ENCODE data around the gene SPATA24. TPM values are rescaled to one million over a fixed set of nuclear protein-coding genes. Genes with fewer than 3 reads are reported as not detected.

SPATA24 gene
- polyA plus RNA-seq, 1 donor from 2014 or later: 6.7 TPM

DNA sequence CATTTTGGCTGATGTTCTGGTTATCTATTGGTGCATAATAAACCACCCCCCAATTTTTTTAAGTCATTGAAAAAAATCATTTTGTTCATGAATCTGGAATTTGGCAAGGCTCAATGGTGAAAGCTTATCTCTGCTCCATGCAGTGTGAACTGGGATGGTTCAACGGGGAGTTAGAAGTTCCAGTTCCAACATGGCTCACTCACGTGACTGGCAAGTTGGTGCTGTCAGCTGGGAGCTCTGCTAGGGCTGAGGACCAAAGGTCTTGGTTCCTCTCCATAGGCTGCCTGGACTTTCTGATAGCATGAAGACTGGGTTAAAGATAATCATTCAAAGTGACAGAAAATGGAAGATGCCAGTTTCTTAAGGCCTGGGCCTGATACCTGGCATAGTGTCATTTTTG is 3.1 kb upstream of the SPATA24 start:
- Histone ChIP-seq H3K4me3 (ENCODE audit: low read length) (no peak overlapping the region), H3K9ac (ENCODE audit: low read length) (no peak overlapping the region), H3K9me3 (ENCODE audit: low read length) (no peaks in the 10 kb centered on the region), H3K4me2 (ENCODE audit: low read length) (no peak overlapping the region), H3K27ac (ENCODE audit: low read length) (no peak overlapping the region), H3K79me2 (replicated peaks; ENCODE audit: insufficient read depth, low read length) (no peaks in the 10 kb centered on the region), H3K27me3 (ENCODE audit: insufficient read depth, low read depth, low read length) (no peaks in the 10 kb centered on the region), H3K36me3 (ENCODE audit: insufficient read depth, low read length) (no peaks in the 10 kb centered on the region), H4K20me1 (ENCODE audit: insufficient read depth) (no peaks in the 10 kb centered on the region), H3K9me2 (ENCODE audit: insufficient read depth, low read length) (no peaks in the 10 kb centered on the region), H3F3A (ENCODE audit: insufficient read depth, low read length, poor library complexity, severe bottlenecking) (no peaks in the 10 kb centered on the region), H2AFZ (ENCODE audit: low read depth, low read length) (no peak overlapping the region)
- no peak for TF ChIP-seq MXI1 (conservative IDR thresholded peaks at IDR 0.05; ENCODE audit: poor library complexity, severe bottlenecking)
- TF ChIP-seq, protein P1, sequence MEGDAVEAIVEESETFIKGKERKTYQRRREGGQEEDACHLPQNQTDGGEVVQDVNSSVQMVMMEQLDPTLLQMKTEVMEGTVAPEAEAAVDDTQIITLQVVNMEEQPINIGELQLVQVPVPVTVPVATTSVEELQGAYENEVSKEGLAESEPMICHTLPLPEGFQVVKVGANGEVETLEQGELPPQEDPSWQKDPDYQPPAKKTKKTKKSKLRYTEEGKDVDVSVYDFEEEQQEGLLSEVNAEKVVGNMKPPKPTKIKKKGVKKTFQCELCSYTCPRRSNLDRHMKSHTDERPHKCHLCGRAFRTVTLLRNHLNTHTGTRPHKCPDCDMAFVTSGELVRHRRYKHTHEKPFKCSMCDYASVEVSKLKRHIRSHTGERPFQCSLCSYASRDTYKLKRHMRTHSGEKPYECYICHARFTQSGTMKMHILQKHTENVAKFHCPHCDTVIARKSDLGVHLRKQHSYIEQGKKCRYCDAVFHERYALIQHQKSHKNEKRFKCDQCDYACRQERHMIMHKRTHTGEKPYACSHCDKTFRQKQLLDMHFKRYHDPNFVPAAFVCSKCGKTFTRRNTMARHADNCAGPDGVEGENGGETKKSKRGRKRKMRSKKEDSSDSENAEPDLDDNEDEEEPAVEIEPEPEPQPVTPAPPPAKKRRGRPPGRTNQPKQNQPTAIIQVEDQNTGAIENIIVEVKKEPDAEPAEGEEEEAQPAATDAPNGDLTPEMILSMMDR (IDR thresholded peaks at IDR 0.05; ENCODE audit: poor library complexity, severe bottlenecking): no peak
- TF ChIP-seq, protein P2, sequence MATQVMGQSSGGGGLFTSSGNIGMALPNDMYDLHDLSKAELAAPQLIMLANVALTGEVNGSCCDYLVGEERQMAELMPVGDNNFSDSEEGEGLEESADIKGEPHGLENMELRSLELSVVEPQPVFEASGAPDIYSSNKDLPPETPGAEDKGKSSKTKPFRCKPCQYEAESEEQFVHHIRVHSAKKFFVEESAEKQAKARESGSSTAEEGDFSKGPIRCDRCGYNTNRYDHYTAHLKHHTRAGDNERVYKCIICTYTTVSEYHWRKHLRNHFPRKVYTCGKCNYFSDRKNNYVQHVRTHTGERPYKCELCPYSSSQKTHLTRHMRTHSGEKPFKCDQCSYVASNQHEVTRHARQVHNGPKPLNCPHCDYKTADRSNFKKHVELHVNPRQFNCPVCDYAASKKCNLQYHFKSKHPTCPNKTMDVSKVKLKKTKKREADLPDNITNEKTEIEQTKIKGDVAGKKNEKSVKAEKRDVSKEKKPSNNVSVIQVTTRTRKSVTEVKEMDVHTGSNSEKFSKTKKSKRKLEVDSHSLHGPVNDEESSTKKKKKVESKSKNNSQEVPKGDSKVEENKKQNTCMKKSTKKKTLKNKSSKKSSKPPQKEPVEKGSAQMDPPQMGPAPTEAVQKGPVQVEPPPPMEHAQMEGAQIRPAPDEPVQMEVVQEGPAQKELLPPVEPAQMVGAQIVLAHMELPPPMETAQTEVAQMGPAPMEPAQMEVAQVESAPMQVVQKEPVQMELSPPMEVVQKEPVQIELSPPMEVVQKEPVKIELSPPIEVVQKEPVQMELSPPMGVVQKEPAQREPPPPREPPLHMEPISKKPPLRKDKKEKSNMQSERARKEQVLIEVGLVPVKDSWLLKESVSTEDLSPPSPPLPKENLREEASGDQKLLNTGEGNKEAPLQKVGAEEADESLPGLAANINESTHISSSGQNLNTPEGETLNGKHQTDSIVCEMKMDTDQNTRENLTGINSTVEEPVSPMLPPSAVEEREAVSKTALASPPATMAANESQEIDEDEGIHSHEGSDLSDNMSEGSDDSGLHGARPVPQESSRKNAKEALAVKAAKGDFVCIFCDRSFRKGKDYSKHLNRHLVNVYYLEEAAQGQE (IDR thresholded peaks at IDR 0.05; ENCODE audit: borderline replicate concordance): no peak
- no peak for TF ChIP-seq TAF1 (IDR thresholded peaks at IDR 0.05; ENCODE audit: low read depth)
- TF ChIP-seq RAD21 (conservative IDR thresholded peaks at IDR 0.05): no peak
- no peak for TF ChIP-seq POLR2AphosphoS5 (IDR thresholded peaks at IDR 0.05)
- no peak for TF ChIP-seq EP300 (conservative IDR thresholded peaks at IDR 0.05; ENCODE audit: poor library complexity, severe bottlenecking)
- TF ChIP-seq EZH2 (IDR thresholded peaks at IDR 0.05; ENCODE audit: borderline replicate concordance, insufficient read depth, low read length, poor library complexity, severe bottlenecking): no peak
- no peak for TF ChIP-seq SMC3 (conservative IDR thresholded peaks at IDR 0.05; ENCODE audit: poor library complexity)

DNA sequence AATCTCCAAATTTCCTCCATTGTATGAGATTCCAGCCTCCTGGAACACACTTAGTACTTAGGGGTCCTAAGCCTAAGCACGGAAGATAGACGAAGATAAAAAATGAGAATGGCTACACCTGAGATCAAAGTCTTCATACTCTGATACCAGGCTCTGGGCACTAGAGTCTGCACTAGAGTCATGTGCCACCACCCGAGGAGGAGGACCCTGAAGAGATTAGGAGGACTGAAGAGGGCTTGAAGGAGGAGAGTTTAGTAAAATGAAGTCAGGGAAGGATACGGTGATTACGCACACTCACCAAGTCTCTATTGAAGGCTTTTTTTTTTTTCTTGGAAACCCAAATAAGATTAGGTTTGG is 573 bp upstream of the SPATA24 start:
- Histone ChIP-seq H2AFZ (ENCODE audit: low read depth, low read length) (peak overlapping the region; percentile 80), H3K4me2 (ENCODE audit: low read length) (peak overlapping the region; percentile 96), H3K4me3 (ENCODE audit: low read length) (peak overlapping the region; percentile 73), H3K9me2 (ENCODE audit: insufficient read depth, low read length) (no peaks in the 10 kb centered on the region), H3K9me3 (ENCODE audit: low read length) (no peaks in the 10 kb centered on the region), H3K27me3 (ENCODE audit: insufficient read depth, low read depth, low read length) (no peaks in the 10 kb centered on the region), H3K27ac (ENCODE audit: low read length) (peak overlapping the region; percentile 95), H4K20me1 (ENCODE audit: insufficient read depth) (no peaks in the 10 kb centered on the region), H3K36me3 (ENCODE audit: insufficient read depth, low read length) (no peaks in the 10 kb centered on the region), H3F3A (ENCODE audit: insufficient read depth, low read length, poor library complexity, severe bottlenecking) (no peaks in the 10 kb centered on the region), H3K79me2 (replicated peaks; ENCODE audit: insufficient read depth, low read length) (no peaks in the 10 kb centered on the region), H3K9ac (ENCODE audit: low read length) (peak overlapping the region; percentile 80)
- TF ChIP-seq EZH2 (IDR thresholded peaks at IDR 0.05; ENCODE audit: borderline replicate concordance, insufficient read depth, low read length, poor library complexity, severe bottlenecking): no peak
- no peak for TF ChIP-seq SMC3 (conservative IDR thresholded peaks at IDR 0.05; ENCODE audit: poor library complexity)
- TF ChIP-seq RAD21 (conservative IDR thresholded peaks at IDR 0.05): no peak
- TF ChIP-seq, protein P1 (IDR thresholded peaks at IDR 0.05; ENCODE audit: poor library complexity, severe bottlenecking): no peak
- no peak for TF ChIP-seq POLR2AphosphoS5 (IDR thresholded peaks at IDR 0.05)
- TF ChIP-seq MXI1 (conservative IDR thresholded peaks at IDR 0.05; ENCODE audit: poor library complexity, severe bottlenecking): no peak
- TF ChIP-seq, protein P2 (IDR thresholded peaks at IDR 0.05; ENCODE audit: borderline replicate concordance): no peak
- no peak for TF ChIP-seq TAF1 (IDR thresholded peaks at IDR 0.05; ENCODE audit: low read depth)
- TF ChIP-seq EP300 (conservative IDR thresholded peaks at IDR 0.05; ENCODE audit: poor library complexity, severe bottlenecking): no peak

Measured in neural cell (in vitro differentiated cells).